Ishikawa (cell line): ENCODE measurements around the gene ERGIC1.

Source experiments
- CEBPB ChIP-seq: IDR thresholded peaks from 2 replicates; pipeline ENCODE4 v1.6.1; 2012
- CREB1 ChIP-seq: IDR thresholded peaks from 2 replicates; pipeline ENCODE4 v1.6.1; 2012; ENCODE audit warnings: low read depth
- EGR1 ChIP-seq: IDR thresholded peaks from 2 replicates; pipeline ENCODE4 v1.6.1; 2012
- EP300 ChIP-seq: IDR thresholded peaks from 2 replicates; pipeline ENCODE4 v1.6.1; 2012; ENCODE audit warnings: borderline replicate concordance
- FOXM1 ChIP-seq: IDR thresholded peaks from 2 replicates; pipeline ENCODE4 v1.6.1; 2012; ENCODE audit warnings: low read depth, borderline replicate concordance
- NFIC ChIP-seq: IDR thresholded peaks from 2 replicates; pipeline ENCODE4 v1.6.1; 2012
- RAD21 ChIP-seq: IDR thresholded peaks from 2 replicates; pipeline ENCODE4 v1.6.1; 2012; ENCODE audit warnings: low read depth
- TAF1 ChIP-seq: IDR thresholded peaks from 2 replicates; pipeline ENCODE4 v1.6.1; 2012; ENCODE audit warnings: low read depth, mild to moderate bottlenecking
- TCF12 ChIP-seq: IDR thresholded peaks from 2 replicates; pipeline ENCODE4 v1.6.1; 2012; ENCODE audit warnings: low read depth
- TEAD4 ChIP-seq: IDR thresholded peaks from 2 replicates; pipeline ENCODE4 v1.6.1; 2012
- YY1 ChIP-seq: IDR thresholded peaks from 2 replicates; pipeline ENCODE4 v1.6.1; 2012; ENCODE audit warnings: low read depth
- ZBTB7A ChIP-seq: IDR thresholded peaks from 2 replicates; pipeline ENCODE4 v1.6.1; 2012; ENCODE audit warnings: low read depth
- TF ChIP-seq, protein P1 (sequence below): IDR thresholded peaks from 2 replicates; pipeline ENCODE4 v1.6.1; 2012
- TF ChIP-seq, protein P2 (sequence below): IDR thresholded peaks from 2 replicates; pipeline ENCODE4 v1.6.1; 2012
- TF ChIP-seq, protein P3 (sequence below): IDR thresholded peaks from 2 replicates; pipeline ENCODE4 v1.6.1; 2012; ENCODE audit warnings: low read depth, mild to moderate bottlenecking

Gene ERGIC1

DNA sequence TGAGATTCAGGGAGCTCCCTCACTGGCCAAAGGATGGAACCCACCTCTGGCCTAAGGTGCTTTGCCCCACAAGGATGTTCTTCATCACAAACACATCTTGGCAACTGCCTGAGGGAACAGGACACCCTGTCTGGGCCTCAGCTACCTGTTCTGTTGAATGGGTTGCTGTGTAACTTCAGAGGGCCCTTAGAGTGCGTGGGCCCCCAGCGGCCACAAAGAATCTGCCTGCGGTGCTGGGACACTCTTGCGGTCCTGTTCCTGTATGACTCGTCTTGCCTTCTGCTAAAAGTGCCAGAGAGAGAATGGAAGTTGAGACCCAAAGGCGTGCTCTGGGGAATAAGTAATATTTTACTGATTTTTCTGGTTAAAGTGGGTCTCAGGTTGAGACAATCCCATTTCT lies 111.1 kb downstream of the ERGIC1 start:
- no peak for TF ChIP-seq TAF1
- no peak for TF ChIP-seq NFIC
- no peak for TF ChIP-seq FOXM1
- TF ChIP-seq TEAD4: no peak
- no peak for TF ChIP-seq CEBPB
- TF ChIP-seq TCF12: no peak
- TF ChIP-seq, protein P1, sequence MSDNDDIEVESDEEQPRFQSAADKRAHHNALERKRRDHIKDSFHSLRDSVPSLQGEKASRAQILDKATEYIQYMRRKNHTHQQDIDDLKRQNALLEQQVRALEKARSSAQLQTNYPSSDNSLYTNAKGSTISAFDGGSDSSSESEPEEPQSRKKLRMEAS: no peak
- TF ChIP-seq, protein P2, sequence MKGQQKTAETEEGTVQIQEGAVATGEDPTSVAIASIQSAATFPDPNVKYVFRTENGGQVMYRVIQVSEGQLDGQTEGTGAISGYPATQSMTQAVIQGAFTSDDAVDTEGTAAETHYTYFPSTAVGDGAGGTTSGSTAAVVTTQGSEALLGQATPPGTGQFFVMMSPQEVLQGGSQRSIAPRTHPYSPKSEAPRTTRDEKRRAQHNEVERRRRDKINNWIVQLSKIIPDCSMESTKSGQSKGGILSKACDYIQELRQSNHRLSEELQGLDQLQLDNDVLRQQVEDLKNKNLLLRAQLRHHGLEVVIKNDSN: no peak
- no peak for TF ChIP-seq RAD21
- TF ChIP-seq YY1: no peak
- TF ChIP-seq, protein P3, sequence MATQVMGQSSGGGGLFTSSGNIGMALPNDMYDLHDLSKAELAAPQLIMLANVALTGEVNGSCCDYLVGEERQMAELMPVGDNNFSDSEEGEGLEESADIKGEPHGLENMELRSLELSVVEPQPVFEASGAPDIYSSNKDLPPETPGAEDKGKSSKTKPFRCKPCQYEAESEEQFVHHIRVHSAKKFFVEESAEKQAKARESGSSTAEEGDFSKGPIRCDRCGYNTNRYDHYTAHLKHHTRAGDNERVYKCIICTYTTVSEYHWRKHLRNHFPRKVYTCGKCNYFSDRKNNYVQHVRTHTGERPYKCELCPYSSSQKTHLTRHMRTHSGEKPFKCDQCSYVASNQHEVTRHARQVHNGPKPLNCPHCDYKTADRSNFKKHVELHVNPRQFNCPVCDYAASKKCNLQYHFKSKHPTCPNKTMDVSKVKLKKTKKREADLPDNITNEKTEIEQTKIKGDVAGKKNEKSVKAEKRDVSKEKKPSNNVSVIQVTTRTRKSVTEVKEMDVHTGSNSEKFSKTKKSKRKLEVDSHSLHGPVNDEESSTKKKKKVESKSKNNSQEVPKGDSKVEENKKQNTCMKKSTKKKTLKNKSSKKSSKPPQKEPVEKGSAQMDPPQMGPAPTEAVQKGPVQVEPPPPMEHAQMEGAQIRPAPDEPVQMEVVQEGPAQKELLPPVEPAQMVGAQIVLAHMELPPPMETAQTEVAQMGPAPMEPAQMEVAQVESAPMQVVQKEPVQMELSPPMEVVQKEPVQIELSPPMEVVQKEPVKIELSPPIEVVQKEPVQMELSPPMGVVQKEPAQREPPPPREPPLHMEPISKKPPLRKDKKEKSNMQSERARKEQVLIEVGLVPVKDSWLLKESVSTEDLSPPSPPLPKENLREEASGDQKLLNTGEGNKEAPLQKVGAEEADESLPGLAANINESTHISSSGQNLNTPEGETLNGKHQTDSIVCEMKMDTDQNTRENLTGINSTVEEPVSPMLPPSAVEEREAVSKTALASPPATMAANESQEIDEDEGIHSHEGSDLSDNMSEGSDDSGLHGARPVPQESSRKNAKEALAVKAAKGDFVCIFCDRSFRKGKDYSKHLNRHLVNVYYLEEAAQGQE: no peak
- TF ChIP-seq ZBTB7A: no peak
- TF ChIP-seq EGR1: no peak
- no peak for TF ChIP-seq CREB1
- no peak for TF ChIP-seq EP300

DNA sequence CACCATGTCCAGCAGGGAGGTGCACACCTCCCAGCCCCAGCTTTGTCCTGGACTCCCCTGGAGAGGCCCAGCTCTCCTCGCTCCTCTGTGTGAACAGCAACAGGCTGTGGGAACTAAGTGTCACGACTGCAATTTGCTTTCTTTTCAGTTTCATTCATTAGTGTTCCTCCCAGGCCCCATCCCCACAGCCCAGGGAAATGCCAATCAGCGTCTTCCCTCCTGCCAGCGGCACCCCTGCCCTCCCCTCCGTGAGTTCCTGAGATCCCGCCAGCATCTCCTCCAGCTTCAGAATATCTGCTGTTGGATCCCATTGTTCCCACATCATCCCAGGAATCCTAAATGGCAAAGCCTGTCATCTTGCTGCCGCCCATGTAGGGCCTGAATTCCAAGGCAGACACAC lies 112.1 kb downstream of the ERGIC1 start:
- TF ChIP-seq ZBTB7A (no peak), EP300 (no peak), NFIC (no peak), CEBPB (no peak)
- TF ChIP-seq, protein P2: no peak

DNA sequence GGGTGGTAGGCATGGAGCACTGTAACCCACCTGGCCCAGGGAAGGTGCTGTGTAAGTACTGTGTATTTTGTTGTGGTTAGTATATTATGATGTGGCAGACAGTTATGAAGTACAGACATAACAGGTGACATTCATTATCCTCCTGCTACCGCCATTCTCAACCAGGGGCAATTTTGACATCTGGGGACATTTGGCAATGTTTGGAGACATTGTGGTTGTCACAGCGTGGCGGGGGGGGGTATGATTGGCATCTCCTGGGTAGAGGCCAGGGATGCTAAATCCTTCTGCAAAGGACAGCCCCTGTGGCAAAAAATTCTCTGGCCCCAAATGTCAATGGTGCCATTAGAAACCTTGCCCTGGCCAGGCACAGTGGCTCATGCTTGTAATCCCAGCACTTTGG lies 115.4 kb downstream of the ERGIC1 start:
- TF ChIP-seq ZBTB7A: no peak
- TF ChIP-seq TEAD4: no peak
- no peak for TF ChIP-seq TAF1
- no peak for TF ChIP-seq TCF12
- TF ChIP-seq, protein P1: no peak
- TF ChIP-seq EP300: no peak
- no peak for TF ChIP-seq RAD21
- TF ChIP-seq, protein P2: no peak
- TF ChIP-seq YY1: no peak
- TF ChIP-seq FOXM1: no peak
- no peak for TF ChIP-seq NFIC
- TF ChIP-seq EGR1: no peak
- TF ChIP-seq, protein P3: no peak
- TF ChIP-seq CREB1: no peak
- TF ChIP-seq CEBPB: no peak

GRCh38 chr5:172950176-172950965 lies 116.3 kb downstream of the ERGIC1 start:
- TF ChIP-seq YY1 (no peak), TEAD4 (no peak)

GRCh38 chr5:172951371-172952033 lies 117.5 kb downstream of the ERGIC1 start:
- TF ChIP-seq, protein P1: 0 out of 2 replicates have a peak, but pooled peaks have one; percentile 44
- TF ChIP-seq, protein P2: no peak
